ENCODE data around the gene SETD4.

SETD4 gene

DNA sequence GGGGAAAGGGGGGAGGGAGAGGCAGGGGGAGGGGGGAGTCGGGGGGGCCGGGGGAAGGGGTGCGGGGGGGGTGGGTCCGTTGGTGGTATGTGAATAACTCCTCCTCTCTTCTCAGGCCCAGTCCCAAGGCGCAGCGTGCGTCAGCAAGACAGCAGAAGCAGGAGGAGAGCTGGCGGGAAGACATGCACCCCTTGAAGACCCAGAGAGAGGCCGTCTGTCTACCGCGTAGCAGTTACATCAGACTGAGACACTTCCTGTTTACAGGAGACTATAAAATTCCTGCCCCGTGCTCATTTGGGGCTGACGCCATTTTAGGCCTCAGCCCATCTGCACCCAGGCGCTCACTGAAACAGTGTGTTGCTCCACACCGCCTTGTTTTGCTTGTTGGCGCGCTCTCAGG is 55.3 kb downstream of the SETD4 start:
- Histone ChIP-seq H3K4me3 (ENCODE audit: insufficient read length, low read depth) (no peak overlapping the region), H3K36me3 (ENCODE audit: insufficient read depth, insufficient read length, low read length) (no peaks in the 10 kb centered on the region), H3K27me3 (ENCODE audit: insufficient read depth, insufficient read length) (no peaks in the 10 kb centered on the region), H3K9me3 (ENCODE audit: insufficient read depth, low read length) (peaks cover 5% of the 10 kb centered on the region), H3K4me1 (ENCODE audit: insufficient read depth, insufficient read length) (no peaks in the 10 kb centered on the region), H3K9ac (ENCODE audit: insufficient read length, low read depth) (no peak overlapping the region)
- TF ChIP-seq ZNF274 (IDR thresholded peaks at IDR 0.05; ENCODE audit: low read depth, low read length) (no peak), SUZ12 (IDR thresholded peaks at IDR 0.05; ENCODE audit: extremely low read depth, insufficient read depth, insufficient read length) (no peak), YY1 (IDR thresholded peaks at IDR 0.05; ENCODE audit: insufficient read depth, insufficient read length) (no peak)
- DNase-seq (ENCODE audit: low read depth, low spot score) = no peak

GRCh38 chr21:36004441-36004840 is 55.9 kb downstream of the SETD4 start:
- no peak for TF ChIP-seq SUZ12 (IDR thresholded peaks at IDR 0.05; ENCODE audit: extremely low read depth, insufficient read depth, insufficient read length)
- no peak for TF ChIP-seq YY1 (IDR thresholded peaks at IDR 0.05; ENCODE audit: insufficient read depth, insufficient read length)
- TF ChIP-seq ZNF274 (IDR thresholded peaks at IDR 0.05; ENCODE audit: low read depth, low read length) = no peak
- Histone ChIP-seq H3K27me3 (ENCODE audit: insufficient read depth, insufficient read length) (no peaks in the 10 kb centered on the region), H3K9me3 (ENCODE audit: insufficient read depth, low read length) (peaks cover 5% of the 10 kb centered on the region), H3K9ac (ENCODE audit: insufficient read length, low read depth) (no peak overlapping the region), H3K36me3 (ENCODE audit: insufficient read depth, insufficient read length, low read length) (no peaks in the 10 kb centered on the region), H3K4me1 (ENCODE audit: insufficient read depth, insufficient read length) (no peaks in the 10 kb centered on the region), H3K4me3 (ENCODE audit: insufficient read length, low read depth) (no peak overlapping the region)
- DNase-seq (ENCODE audit: low read depth, low spot score) = no peak

DNA sequence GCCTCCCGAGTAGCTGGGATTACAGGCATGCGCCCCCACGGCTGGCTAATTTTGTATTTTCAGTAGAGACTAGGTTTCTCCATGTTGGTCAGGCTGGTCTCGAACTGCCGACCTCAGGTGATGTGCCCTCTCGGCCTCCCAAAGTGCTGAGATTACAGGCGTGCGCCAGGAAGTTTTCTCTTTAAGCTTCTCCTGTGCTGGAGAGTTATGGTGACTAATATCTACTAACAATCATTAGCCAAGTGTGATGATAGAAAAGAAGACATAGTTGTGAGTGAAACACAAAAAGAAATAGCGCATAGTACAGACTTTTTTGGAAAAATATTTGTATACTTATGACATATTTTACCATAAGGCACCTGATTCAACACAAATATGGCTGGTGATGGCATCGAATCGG is 56.5 kb downstream of the SETD4 start:
- no peaks in the 10 kb centered on the region for H3K27me3 ChIP-seq (ENCODE audit: insufficient read depth, insufficient read length)
- H3K9me3 ChIP-seq (ENCODE audit: insufficient read depth, low read length) = peaks cover 5% of the 10 kb centered on the region
- H3K4me1 ChIP-seq (ENCODE audit: insufficient read depth, insufficient read length) = no peaks in the 10 kb centered on the region
- no peak overlapping the region for H3K4me3 ChIP-seq (ENCODE audit: insufficient read length, low read depth)
- no peak overlapping the region for H3K9ac ChIP-seq (ENCODE audit: insufficient read length, low read depth)
- no peak for TF ChIP-seq SUZ12 (IDR thresholded peaks at IDR 0.05; ENCODE audit: extremely low read depth, insufficient read depth, insufficient read length)
- TF ChIP-seq ZNF274 (IDR thresholded peaks at IDR 0.05; ENCODE audit: low read depth, low read length) = no peak
- TF ChIP-seq YY1 (IDR thresholded peaks at IDR 0.05; ENCODE audit: insufficient read depth, insufficient read length) = no peak
- DNase-seq (ENCODE audit: low read depth, low spot score) = no peak
- no peaks in the 10 kb centered on the region for H3K36me3 ChIP-seq (ENCODE audit: insufficient read depth, insufficient read length, low read length)

GRCh38 chr21:35996217-35996616 is 64.1 kb downstream of the SETD4 start:
- no peak overlapping the region for H3K4me3 ChIP-seq (ENCODE audit: insufficient read length, low read depth)
- TF ChIP-seq ZNF274 (IDR thresholded peaks at IDR 0.05; ENCODE audit: low read depth, low read length) (no peak), YY1 (IDR thresholded peaks at IDR 0.05; ENCODE audit: insufficient read depth, insufficient read length) (no peak)
- no peaks in the 10 kb centered on the region for H3K27me3 ChIP-seq (ENCODE audit: insufficient read depth, insufficient read length)
- no peaks in the 10 kb centered on the region; the same call in 1 of the 2 replicates for H3K9me3 ChIP-seq (ENCODE audit: insufficient read depth, low read length)
- H3K9ac ChIP-seq (ENCODE audit: insufficient read length, low read depth) = no peak overlapping the region
- DNase-seq (ENCODE audit: low read depth, low spot score) = no peak
- H3K4me1 ChIP-seq (ENCODE audit: insufficient read depth, insufficient read length) = no peaks in the 10 kb centered on the region
- H3K36me3 ChIP-seq (ENCODE audit: insufficient read depth, insufficient read length, low read length) = no peaks in the 10 kb centered on the region

- Histone ChIP-seq H3K9ac (ENCODE audit: insufficient read length, low read depth) (no peak overlapping the region), H3K4me3 (ENCODE audit: insufficient read length, low read depth) (no peak overlapping the region), H3K9me3 (ENCODE audit: insufficient read depth, low read length) (no peaks in the 10 kb centered on the region; the same call in 1 of the 2 replicates), H3K36me3 (ENCODE audit: insufficient read depth, insufficient read length, low read length) (no peaks in the 10 kb centered on the region), H3K27me3 (ENCODE audit: insufficient read depth, insufficient read length) (no peaks in the 10 kb centered on the region), H3K4me1 (ENCODE audit: insufficient read depth, insufficient read length) (no peaks in the 10 kb centered on the region)
- DNase-seq (ENCODE audit: low read depth, low spot score) = no peak
- TF ChIP-seq ZNF274 (IDR thresholded peaks at IDR 0.05; ENCODE audit: low read depth, low read length) (no peak), YY1 (IDR thresholded peaks at IDR 0.05; ENCODE audit: insufficient read depth, insufficient read length) (no peak), SUZ12 (IDR thresholded peaks at IDR 0.05; ENCODE audit: extremely low read depth, insufficient read depth, insufficient read length) (no peak)
Measured at GRCh38 chr21:35995522-35996088, 64.7 kb downstream of the SETD4 start.

- no peaks in the 10 kb centered on the region for H3K27me3 ChIP-seq (ENCODE audit: insufficient read depth, insufficient read length)
Measured at GRCh38 chr21:35994613-35995012, 65.7 kb downstream of the SETD4 start.

GRCh38 chr21:35993875-35994490 is 66.3 kb downstream of the SETD4 start:
- Histone ChIP-seq H3K4me3 (ENCODE audit: insufficient read length, low read depth) (no peak overlapping the region), H3K9me3 (ENCODE audit: insufficient read depth, low read length) (no peaks in the 10 kb centered on the region; the same call in 1 of the 2 replicates), H3K4me1 (ENCODE audit: insufficient read depth, insufficient read length) (no peaks in the 10 kb centered on the region), H3K9ac (ENCODE audit: insufficient read length, low read depth) (no peak overlapping the region), H3K36me3 (ENCODE audit: insufficient read depth, insufficient read length, low read length) (no peaks in the 10 kb centered on the region), H3K27me3 (ENCODE audit: insufficient read depth, insufficient read length) (no peaks in the 10 kb centered on the region)
- TF ChIP-seq YY1 (IDR thresholded peaks at IDR 0.05; ENCODE audit: insufficient read depth, insufficient read length) (no peak), ZNF274 (IDR thresholded peaks at IDR 0.05; ENCODE audit: low read depth, low read length) (no peak), SUZ12 (IDR thresholded peaks at IDR 0.05; ENCODE audit: extremely low read depth, insufficient read depth, insufficient read length) (no peak)
- DNase-seq (ENCODE audit: low read depth, low spot score) = no peak

More at GRCh38 chr21:35994613-35995012, 65.7 kb downstream of the SETD4 start:
- no peaks in the 10 kb centered on the region for H3K4me1 ChIP-seq (ENCODE audit: insufficient read depth, insufficient read length)
- TF ChIP-seq YY1 (IDR thresholded peaks at IDR 0.05; ENCODE audit: insufficient read depth, insufficient read length) (no peak), SUZ12 (IDR thresholded peaks at IDR 0.05; ENCODE audit: extremely low read depth, insufficient read depth, insufficient read length) (no peak), ZNF274 (IDR thresholded peaks at IDR 0.05; ENCODE audit: low read depth, low read length) (no peak)
- no peak overlapping the region for H3K4me3 ChIP-seq (ENCODE audit: insufficient read length, low read depth)
- H3K36me3 ChIP-seq (ENCODE audit: insufficient read depth, insufficient read length, low read length) = no peaks in the 10 kb centered on the region
- no peak overlapping the region for H3K9ac ChIP-seq (ENCODE audit: insufficient read length, low read depth)
- H3K9me3 ChIP-seq (ENCODE audit: insufficient read depth, low read length) = no peaks in the 10 kb centered on the region; the same call in 1 of the 2 replicates
- no peak for DNase-seq (ENCODE audit: low read depth, low spot score)

Data from NT2/D1 (cell line).